ENCODE measurements around the gene PTCH1.

Gene PTCH1

DNA sequence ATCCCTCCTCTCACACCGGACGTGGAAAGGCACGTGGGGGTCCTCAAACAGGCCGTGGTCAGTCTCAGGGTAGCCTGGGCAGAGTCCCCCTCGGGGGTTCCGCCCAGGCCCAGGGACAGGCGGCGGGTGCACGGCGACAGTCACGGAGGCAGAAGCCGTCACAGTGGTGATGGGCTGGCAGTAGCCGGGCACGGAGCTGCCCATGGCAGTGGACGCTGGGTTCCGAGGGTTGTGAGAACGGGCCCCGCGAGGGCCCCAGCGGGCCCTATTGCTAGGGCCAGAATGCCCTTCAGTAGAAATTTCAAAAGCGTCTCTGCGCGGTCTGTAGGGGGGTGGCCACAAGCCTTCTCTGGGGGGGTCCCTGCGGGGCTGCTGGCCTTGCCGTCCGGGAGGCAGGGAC is 69.8 kb downstream of the PTCH1 start:
- no peak overlapping the region for H3K4me3 ChIP-seq (replicated peaks; ENCODE audit: insufficient read depth, low read length)
- TF ChIP-seq CTCF (IDR thresholded peaks at IDR 0.05; ENCODE audit: insufficient read depth, low read length): no peak
- no peak overlapping the region for H3K27ac ChIP-seq (replicated peaks)
- H3K27me3 ChIP-seq (ENCODE audit: insufficient read depth, poor library complexity, severe bottlenecking): no peaks in the 10 kb centered on the region
- DNase-seq (ENCODE audit: low read depth in 1 of 2, low spot score in 1 of 2): no peak

GRCh38 chr9:95446259-95446658 is 70.5 kb downstream of the PTCH1 start:
- Histone ChIP-seq H3K27me3 (ENCODE audit: insufficient read depth, poor library complexity, severe bottlenecking) (no peaks in the 10 kb centered on the region), H3K27ac (replicated peaks) (no peak overlapping the region), H3K4me3 (replicated peaks; ENCODE audit: insufficient read depth, low read length) (no peak overlapping the region)
- TF ChIP-seq SPI1 (IDR thresholded peaks at IDR 0.05; ENCODE audit: borderline replicate concordance, low read depth): no peak
- TF ChIP-seq GABPA (IDR thresholded peaks at IDR 0.05; ENCODE audit: low read depth): no peak
- TF ChIP-seq, protein P1, sequence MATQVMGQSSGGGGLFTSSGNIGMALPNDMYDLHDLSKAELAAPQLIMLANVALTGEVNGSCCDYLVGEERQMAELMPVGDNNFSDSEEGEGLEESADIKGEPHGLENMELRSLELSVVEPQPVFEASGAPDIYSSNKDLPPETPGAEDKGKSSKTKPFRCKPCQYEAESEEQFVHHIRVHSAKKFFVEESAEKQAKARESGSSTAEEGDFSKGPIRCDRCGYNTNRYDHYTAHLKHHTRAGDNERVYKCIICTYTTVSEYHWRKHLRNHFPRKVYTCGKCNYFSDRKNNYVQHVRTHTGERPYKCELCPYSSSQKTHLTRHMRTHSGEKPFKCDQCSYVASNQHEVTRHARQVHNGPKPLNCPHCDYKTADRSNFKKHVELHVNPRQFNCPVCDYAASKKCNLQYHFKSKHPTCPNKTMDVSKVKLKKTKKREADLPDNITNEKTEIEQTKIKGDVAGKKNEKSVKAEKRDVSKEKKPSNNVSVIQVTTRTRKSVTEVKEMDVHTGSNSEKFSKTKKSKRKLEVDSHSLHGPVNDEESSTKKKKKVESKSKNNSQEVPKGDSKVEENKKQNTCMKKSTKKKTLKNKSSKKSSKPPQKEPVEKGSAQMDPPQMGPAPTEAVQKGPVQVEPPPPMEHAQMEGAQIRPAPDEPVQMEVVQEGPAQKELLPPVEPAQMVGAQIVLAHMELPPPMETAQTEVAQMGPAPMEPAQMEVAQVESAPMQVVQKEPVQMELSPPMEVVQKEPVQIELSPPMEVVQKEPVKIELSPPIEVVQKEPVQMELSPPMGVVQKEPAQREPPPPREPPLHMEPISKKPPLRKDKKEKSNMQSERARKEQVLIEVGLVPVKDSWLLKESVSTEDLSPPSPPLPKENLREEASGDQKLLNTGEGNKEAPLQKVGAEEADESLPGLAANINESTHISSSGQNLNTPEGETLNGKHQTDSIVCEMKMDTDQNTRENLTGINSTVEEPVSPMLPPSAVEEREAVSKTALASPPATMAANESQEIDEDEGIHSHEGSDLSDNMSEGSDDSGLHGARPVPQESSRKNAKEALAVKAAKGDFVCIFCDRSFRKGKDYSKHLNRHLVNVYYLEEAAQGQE (IDR thresholded peaks at IDR 0.05; ENCODE audit: insufficient replicate concordance, low read depth): no peak
- TF ChIP-seq POLR2AphosphoS5 (IDR thresholded peaks at IDR 0.05; ENCODE audit: low read depth): no peak
- no peak for TF ChIP-seq CTCF (IDR thresholded peaks at IDR 0.05; ENCODE audit: insufficient read depth, low read length)
- DNase-seq (ENCODE audit: low read depth in 1 of 2, low spot score in 1 of 2): no peak

- Histone ChIP-seq H3K4me3 (replicated peaks; ENCODE audit: insufficient read depth, low read length) (no peak overlapping the region), H3K27ac (replicated peaks) (no peak overlapping the region), H3K27me3 (ENCODE audit: insufficient read depth, poor library complexity, severe bottlenecking) (no peaks in the 10 kb centered on the region)
- DNase-seq (ENCODE audit: low read depth in 1 of 2, low spot score in 1 of 2): no peak
- no peak for TF ChIP-seq CTCF (IDR thresholded peaks at IDR 0.05; ENCODE audit: insufficient read depth, low read length)
- no peak for TF ChIP-seq SPI1 (IDR thresholded peaks at IDR 0.05; ENCODE audit: borderline replicate concordance, low read depth)
- TF ChIP-seq POLR2AphosphoS5 (IDR thresholded peaks at IDR 0.05; ENCODE audit: low read depth): no peak
- TF ChIP-seq, protein P1 (IDR thresholded peaks at IDR 0.05; ENCODE audit: insufficient replicate concordance, low read depth): no peak
These were observed 72.6 kb downstream of the PTCH1 start for GRCh38 chr9:95444160-95444559.

DNA sequence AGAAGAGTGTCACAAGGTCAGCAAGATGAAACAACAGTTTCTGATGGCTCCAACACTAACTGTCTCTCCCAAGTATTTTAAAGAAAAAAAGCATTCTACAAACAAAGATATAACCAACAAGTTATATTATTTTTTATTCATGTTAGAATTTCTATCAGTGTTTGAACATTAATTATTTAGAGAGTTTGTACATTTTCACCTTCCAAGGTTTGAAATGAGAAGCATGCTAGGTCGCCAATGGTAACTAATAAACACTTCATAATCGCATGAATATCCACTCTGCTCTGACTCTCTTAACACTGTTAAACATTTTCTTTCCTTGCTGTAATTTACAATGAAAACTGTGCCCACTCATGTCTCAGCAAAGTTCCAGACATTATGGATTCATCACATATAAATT is 73.5 kb downstream of the PTCH1 start:
- no peak overlapping the region for H3K4me3 ChIP-seq (replicated peaks; ENCODE audit: insufficient read depth, low read length)
- DNase-seq (ENCODE audit: low read depth in 1 of 2, low spot score in 1 of 2): no peak

More for the DNA sequence above, 73.5 kb downstream of the PTCH1 start:
- TF ChIP-seq GABPA (IDR thresholded peaks at IDR 0.05; ENCODE audit: low read depth): no peak
- no peak for TF ChIP-seq CTCF (IDR thresholded peaks at IDR 0.05; ENCODE audit: insufficient read depth, low read length)
- TF ChIP-seq POLR2AphosphoS5 (IDR thresholded peaks at IDR 0.05; ENCODE audit: low read depth): no peak
- TF ChIP-seq, protein P1 (IDR thresholded peaks at IDR 0.05; ENCODE audit: insufficient replicate concordance, low read depth): no peak
- TF ChIP-seq SPI1 (IDR thresholded peaks at IDR 0.05; ENCODE audit: borderline replicate concordance, low read depth): no peak
- H3K27me3 ChIP-seq (ENCODE audit: insufficient read depth, poor library complexity, severe bottlenecking): no peaks in the 10 kb centered on the region
- H3K27ac ChIP-seq (replicated peaks): no peak overlapping the region
